HG02884 (cell line): ENCODE measurements around the gene CRTAC1.

Source experiments
- ATAC-seq: cut with Tn5 transposase; IDR thresholded peaks from one replicate; pipeline ENCODE4 v1.9.1; 2021; ENCODE audit warnings: mild to moderate bottlenecking, moderate library complexity; ENCODE audit not compliant: unreplicated experiment

The CRTAC1 gene

GRCh38 chr10:97925308-97925938 lies 105.0 kb downstream of the CRTAC1 start:
- no peak for ATAC-seq

DNA sequence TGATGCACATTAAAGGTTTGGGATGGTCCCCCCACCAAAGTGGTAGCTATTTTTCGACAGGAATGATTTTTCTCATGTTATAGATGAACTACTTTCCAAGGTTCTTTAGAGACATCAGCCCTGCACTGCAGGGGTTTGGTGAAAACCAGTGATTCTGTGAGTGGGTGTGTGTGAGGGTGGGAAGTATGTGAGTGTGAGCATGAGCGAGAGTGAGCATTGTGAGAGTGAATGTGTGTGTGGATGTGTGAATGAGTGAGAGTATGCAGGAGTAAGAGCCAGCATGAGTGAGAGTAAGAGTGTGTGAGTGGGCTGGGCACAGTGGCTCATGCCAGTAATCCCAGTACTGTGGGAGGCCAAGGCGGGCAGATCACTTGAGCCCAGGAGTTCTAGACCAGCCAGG lies 105.7 kb downstream of the CRTAC1 start:
- no peak for ATAC-seq

DNA sequence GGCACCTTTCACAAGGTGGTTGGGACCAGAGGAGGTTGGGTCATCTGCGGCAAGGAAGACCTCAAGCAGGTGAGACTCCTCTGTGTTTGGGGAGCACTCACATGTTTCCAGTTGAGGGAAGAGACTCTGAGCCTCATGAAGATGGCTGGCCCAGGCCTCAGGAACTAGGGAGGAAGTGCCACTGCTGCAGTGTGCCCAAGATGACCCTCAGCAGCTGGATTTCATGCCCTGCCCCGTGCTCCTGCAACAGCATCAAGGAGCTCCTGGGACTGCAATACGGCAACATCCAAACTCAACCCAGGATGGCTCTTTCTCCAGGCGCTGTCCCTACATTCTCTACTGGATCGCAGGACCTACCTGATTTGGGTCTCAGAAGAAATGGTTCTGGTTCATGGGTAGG lies 106.9 kb downstream of the CRTAC1 start:
- no peak for ATAC-seq

DNA sequence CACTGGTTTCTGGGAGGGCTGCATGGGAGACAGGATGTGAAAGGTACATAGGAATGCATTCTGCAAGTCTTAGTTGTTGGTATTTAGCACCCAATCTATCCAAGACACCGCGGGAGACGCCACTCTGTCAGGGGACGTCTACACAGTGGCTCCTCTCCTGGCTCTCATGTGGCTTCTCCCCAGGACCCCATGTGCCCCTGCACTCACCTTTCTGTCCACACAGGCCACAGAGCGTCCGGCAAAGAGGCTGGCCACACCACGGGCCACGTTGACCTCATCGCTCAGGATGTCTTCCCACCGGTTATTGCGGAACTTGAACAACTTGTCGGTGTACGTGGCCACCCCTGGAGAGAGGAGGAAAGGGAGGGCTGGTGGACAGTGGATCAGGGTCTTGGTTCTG lies 107.4 kb downstream of the CRTAC1 start:
- ATAC-seq = no peak

DNA sequence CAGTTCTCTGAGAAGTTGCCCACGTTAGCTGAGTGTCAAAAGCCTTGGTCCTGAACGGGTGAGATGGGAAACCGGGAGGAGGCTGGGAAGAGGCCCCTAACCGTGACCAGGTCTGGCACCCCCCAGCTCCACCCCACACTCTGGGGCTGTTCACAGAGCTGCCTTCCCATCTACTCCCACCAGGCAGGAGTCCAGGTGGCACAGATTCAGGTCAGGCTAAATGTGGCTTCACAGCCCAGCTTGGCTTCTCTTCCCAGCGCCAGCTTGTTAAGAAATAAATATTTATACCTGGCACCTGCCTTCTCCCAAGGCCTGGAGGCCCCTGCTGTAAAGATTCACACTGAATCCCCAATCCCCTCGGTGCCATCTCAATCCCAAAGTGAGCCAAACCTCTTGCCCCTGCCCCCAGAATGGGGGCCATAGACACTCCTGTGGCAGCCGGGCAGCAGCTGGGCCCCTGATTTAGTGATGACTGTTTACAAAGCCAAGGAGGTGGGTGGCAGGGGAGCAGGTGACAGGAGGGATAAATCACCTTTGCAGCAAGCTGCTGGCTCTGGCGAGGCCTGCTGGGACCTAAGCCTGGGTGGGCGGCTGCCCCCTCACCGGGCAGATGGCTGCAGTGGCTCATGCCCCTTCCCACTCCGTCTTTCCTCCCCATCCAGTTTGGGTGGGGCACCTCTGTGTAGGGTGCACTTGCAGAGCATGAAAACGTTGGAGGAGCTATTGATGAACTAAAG lies 108.2 kb downstream of the CRTAC1 start:
- no peak for ATAC-seq

- ATAC-seq = no peak
These were observed 108.8 kb downstream of the CRTAC1 start for GRCh38 chr10:97921581-97922021.

DNA sequence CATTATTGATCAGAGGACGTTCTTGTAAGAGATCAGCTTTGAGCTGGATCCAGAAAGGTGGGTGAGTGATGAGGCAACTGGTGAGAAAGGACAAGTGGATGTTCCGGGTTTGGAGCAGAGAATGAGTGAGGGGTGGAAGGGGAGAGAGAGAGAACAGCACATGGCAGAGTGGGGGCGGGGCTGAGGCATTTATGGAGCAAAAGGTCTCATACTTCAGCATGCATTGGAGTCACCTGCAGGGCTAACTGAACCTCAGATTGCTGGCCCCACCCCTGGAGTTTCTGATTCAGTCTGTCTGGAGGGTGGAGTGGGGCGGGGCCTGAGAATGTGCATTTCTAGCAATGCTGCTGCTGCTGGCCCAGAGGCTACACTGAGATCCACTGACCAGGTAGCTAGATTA lies 109.6 kb downstream of the CRTAC1 start:
- no peak for ATAC-seq

DNA sequence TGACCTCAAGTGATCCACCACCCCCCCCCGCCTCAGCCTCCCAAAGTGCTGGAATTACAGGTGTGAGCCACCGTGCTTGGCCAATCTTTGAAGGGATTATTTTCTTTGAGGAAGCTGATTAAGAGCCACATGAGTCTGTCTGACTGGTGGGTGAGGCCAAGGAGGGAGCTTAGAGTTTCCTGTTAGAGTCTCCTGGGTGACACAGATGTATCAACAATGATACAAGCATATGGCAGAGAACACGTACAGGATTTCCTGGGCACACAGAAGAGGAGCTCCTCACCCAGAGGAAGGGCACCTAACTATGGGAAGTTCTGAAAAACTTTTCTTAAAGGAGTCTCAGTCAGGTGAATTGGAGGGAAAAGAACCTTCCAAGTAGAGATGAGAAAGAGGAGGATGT lies 111.4 kb downstream of the CRTAC1 start:
- ATAC-seq = no peak

DNA sequence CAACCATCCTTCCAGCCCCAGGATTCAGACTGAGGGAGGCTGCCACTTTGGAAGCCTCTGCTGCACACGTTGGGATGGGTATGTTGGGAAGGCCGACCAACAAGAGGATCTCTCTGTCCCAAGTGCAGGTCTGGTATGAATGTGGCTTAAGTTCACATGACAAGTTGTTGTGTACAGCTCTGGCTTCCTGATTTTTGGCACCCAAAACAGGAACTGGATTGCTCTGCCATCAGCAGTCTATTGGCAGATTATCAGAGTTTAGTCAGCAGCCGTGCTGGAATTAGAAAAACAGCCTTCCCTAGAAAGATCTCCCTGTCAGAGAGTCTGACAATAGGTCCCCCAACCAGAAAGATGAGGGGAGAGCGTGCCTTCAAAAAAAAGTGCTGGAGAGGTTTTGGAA lies 113.8 kb downstream of the CRTAC1 start:
- ATAC-seq = no peak

GRCh38 chr10:97915346-97916131 lies 114.9 kb downstream of the CRTAC1 start:
- no peak for ATAC-seq

DNA sequence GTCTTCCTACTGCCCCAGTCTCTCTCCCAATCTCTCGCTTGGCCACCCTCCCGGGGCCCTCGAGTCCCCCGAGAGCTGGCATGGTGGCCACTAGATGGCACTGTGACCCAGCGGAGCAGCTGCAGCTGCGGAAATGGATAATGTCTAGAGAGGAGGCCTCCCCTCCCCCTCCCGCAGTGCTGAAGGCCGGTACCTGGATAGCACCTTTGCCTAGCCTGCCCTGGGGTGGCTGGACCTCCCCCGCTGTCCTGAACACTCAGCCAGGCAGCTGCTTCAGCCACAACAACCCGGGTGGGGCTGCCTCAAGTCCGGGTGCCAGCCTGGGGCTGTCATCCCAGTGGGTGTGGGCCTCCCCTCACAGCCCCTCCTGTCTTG lies 115.6 kb downstream of the CRTAC1 start:
- ATAC-seq = peak; percentile 73

DNA sequence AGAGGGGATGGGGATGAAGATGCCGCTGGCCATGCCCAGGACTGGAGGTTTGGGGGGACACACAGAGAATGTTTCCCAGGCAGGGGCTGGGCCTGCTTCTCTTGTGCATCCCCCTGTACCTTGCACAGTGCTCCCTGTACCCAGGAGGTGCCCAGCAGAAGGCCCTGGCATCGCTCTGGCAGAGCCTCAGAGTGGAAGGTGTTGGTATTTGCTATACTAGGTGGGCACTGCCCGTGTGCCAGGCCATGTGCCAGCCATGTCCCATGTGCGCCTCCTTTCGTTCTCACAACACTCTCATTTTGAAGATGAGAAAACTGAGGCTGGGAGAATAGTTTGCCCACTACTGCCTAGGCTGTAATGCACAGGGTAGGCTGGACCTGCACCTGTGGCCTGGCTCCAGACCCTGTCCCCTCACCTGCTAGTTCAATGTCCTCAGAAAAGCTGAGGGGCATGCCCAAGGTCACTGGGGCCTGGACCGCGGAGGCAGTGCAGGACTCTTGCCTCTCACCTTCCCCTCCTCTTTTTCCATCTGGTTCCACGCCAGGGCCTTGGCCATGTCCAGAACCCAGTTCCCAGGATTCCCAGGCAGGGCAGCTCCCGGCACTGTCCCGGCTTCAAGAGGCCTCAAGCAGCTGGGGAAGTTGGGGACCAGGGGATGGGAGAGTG lies 116.1 kb downstream of the CRTAC1 start:
- ATAC-seq = no peak

- ATAC-seq = no peak
These were observed 116.8 kb downstream of the CRTAC1 start for GRCh38 chr10:97913614-97914013.

- ATAC-seq = no peak
These were observed 117.2 kb downstream of the CRTAC1 start for GRCh38 chr10:97913193-97913592.

GRCh38 chr10:97911217-97911616 lies 119.2 kb downstream of the CRTAC1 start:
- ATAC-seq = no peak

- ATAC-seq = no peak
These were observed 119.8 kb downstream of the CRTAC1 start for GRCh38 chr10:97910661-97911060.

DNA sequence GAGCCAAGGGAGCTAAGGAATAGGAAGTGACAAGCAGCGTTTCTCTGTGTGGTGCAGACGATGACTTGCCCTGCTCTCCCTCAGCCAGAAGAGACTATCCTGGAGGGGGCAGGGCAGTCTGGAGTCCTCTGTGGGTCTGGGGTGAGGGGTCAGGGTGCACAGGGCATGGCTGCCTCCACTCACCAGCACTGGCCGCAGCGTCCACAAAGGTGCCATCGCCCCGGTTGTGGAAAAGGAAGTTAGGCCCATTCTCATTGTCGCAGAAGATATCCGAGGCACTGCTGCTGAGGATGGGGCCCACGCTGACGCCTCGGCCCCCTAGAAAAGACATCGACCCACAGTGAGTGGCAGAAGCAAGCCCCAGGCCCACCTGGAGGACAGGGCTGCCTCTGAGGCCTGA lies 122.6 kb downstream of the CRTAC1 start:
- ATAC-seq = no peak

GRCh38 chr10:97907211-97907610 lies 123.2 kb downstream of the CRTAC1 start:
- ATAC-seq = no peak

DNA sequence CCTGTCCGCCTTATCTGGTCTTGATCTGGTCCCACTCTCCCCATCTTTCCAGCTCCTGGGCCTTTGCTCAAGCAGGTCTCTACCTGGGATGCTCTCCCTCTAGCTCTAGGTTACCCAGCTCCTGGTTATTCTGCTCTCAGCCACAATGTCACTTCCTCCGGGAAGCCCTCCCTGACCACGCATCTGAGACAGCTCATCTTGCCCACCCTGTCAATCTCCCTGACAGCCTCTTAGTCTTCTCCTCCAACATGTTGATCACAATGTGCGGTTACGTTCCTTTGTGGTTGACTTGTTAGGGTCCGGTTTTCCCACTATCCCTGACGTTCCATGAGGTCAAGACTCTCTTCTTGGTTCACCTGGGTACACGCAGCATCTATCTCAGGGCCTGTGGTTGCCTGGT lies 125.1 kb downstream of the CRTAC1 start:
- no peak for ATAC-seq

- no peak for ATAC-seq
These were observed 125.8 kb downstream of the CRTAC1 start for GRCh38 chr10:97904576-97904975.

GRCh38 chr10:97904018-97904381 lies 126.4 kb downstream of the CRTAC1 start:
- no peak for ATAC-seq
